IPS-NIHi7 (cell line): ENCODE results near the gene MYO16.
"Not testable (repeated sequence)": the region's sequence is repeated elsewhere in the genome, so short reads cannot be mapped to it uniquely, and the experiment has no call there.

ENCODE experiments used
- DNase-seq: peaks from one replicate; pipeline ENCODE4 v3.0.0; 2012; ENCODE audit warnings: mixed read lengths; ENCODE audit errors: extremely low spot score

MYO16 gene

DNA sequence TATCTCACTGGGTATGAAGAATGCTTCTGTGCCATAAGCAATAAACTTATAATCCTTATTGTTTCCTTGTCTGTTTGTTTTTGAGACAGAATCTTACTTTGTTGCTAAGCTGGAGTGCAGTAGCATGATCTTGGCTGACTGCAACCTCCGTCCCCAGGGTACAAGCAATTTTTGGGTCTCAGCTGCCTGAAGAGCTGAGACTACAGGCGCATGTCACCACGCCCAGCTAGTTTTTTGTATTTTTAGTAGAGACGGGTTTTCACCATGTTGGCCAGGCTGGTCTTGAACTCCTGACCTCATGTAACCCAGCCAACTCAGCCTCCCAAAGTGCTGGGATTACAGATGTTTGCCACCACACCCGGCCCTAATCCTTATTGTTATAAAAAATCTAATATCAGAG, 112.5 kb downstream of the MYO16 start:
- no peak for DNase-seq

DNA sequence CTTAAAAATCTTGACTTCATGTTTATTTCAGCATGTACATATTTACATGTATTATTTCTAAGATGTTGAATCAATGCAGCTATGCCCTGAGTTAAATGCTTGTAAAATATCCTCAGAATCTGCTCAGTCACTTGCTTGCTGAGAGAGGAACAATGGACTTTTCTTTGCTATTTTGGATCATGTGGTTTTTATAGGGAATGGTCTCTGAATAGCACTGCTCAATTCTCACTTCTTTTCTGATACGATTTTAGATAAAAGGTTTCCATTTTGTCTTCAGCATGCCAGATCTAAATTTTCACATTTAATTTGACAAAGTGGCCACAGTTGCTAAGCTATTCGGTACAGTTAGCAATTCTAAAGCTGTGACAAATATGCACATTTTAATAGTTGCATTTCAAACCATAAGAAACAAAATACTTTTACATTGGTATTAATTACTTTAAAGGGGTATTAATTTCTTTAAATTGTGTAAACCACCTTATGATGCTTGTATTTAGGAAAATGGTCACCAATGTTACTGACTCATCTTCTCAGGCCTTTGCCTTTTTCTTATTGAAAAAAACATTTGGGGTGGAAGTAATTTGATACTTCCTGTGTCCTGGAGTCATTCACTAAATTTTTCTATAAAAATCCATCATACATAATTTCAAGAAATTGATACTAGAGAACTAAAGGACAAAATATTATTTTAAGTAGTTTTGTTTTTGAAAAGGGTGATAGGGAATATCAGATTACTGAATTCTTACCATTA, 113.5 kb downstream of the MYO16 start:
- no peak for DNase-seq

DNA sequence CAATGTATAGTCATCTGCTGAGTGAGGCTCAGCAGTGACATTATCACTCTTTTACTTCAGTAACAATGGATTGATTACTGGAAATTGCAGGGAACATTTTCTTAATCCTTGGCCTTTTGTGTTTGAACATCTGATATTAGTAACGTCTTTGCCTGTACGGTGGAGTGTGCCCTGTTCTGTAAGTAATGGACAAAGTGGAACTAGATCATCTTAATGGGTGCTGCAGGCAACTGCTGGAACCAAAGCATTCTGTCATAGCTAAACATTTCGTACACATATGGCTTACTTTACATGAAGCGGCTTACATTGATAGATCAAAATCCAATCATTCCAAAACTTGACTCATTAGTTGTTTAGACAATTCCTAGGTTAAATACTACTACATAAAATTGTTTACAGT, 114.1 kb downstream of the MYO16 start:
- no peak for DNase-seq

DNA sequence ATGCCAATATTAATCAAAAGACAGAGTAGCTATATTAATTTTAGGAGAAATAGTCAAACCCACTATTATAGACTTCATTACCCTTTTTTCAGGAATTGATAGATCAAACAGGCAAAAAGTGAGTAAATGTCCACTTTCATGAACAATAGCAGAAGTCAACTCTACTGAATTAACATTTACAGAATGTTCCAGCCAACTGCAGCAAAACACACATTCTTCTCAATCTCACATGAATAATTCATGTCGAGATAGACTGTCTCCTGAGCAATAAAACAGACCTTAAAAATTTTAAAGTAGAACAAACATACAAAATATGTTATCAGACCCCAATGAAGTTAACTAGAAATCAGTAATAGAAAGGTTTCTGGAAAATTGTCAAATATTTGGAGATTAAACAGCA, 118.4 kb downstream of the MYO16 start:
- no peak for DNase-seq

DNA sequence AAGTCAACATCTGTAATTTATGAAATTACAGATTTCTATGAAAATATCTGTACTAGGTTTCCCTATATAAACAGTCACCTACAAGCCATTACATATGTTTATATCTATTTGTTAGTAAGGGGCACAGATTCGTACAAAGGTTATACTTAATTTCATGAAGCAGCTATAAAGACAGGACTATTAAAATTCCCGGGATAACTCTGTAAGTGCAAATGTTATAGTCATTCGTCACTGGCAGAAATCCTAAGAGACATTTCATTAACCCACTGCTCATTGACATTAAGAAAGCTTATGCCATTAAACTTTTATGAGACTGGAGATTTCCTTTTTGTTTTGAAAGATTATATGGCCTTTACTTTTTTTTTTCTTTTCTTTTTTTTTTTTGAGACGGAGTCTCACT, 122.9 kb downstream of the MYO16 start:
- DNase-seq = no peak

DNA sequence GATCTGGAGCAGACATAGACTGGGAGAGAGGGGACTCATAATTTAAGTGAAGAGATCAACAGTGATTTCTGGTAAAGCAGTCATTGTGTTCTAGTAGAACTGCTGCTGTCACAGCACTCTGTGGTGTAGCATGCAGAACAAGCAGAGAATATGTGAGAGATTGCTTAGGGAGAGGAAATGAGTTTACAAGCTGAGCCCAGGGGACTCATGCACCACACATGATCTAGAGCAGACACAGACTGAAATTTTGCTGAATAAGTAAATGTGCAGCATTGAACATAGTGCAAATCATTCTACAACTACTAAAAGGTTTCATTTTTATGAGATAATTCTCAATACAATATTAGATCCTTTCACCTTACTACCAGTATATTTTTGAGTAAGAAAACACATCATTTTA, 125.7 kb downstream of the MYO16 start:
- no peak for DNase-seq

DNA sequence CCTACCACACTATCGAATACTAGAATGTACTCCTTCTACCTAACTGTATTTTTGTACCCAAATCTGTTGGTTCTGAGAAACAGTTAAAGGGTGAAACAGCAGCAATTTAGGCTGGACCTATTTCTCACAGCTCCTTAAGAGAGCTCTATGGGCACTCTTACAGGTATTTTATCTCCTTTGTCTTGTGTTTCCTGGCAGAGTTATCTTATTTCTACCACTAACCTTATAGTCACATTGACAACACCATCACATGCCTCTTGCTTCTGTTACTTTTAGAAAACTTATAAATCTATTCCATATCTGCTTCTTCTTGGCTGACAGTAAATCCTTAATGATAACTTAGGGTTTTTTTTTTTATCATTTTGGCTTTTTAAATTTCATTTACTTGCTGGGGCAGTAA, 130.7 kb downstream of the MYO16 start:
- no peak for DNase-seq

DNA sequence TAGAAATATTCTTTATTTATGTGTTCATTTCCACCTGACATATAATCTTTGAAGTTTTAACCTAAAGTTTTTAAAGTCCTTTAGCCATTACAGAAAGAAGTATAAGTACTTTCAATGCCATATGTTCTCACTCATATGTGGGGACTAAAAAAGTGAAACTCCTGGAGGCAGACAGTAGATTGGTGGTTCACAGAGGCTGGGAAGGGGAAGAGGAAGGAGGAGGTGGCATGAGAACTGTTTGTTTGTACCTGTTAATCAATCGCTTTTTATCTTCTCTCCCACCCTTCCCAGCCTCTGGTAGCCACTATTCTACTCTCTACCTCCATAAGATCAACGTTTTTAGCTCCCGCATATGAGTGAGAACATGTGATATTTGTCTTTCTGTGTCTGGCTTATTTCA, 131.1 kb downstream of the MYO16 start:
- DNase-seq = no peak

DNA sequence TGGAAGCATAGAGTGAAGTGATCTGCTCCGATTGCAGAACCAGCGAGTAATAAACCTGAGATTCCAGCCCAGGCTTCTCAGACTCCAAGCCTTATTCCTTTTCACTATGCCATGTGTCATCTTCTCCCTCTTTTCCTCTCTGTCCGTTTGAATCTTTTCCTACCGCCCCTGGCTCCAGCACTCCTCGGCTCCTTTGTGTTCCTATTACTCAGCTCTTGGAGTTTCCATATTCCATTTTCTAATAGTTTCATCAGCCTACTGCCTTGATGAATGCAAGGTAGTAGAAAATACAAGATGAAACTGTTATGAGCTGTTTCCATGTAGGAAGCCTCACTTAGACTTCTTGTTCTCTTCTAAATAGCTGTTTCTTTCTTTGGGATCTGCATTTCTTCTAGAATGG, 138.6 kb downstream of the MYO16 start:
- no peak for DNase-seq

DNA sequence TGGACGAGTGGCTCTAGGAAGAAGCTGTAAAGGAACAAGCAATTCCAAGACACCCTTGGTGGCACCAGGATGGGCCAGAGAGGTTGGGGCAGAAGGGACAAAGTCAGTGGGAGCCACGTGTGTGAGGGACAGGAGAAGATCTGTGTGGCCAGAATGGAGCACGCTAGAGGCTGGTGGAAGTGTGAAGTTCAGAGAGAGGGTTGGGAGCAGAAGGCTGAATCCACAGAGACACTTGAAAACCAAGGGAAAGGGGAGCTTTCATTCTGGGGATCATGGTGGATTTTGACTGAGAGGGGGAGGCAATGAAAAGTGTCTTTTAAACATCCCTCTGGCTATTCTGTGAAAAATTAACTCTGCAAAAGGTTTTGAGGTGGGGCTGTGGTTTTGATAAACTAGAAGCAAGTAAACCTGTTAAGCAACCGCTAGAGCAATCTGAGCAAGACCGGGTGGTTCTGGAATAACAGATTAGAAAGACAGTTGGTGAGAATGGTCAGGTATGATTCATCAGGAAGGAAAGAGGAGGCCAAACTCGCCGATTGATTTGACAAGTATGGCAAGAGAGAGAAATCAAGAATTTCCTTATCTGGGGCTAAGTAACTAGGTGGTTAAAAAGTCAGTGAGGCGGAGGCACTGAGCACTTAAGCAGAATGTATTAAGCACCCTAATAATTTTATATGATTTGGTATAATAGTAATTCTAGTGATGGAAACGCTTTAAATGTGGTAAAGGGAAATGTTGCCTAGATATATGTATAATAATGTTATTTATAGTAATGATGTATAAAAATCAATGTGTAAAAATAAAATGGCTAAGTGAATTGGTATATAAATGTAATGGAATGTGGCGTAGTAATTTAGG, 140.0 kb downstream of the MYO16 start:
- no peak for DNase-seq

DNA sequence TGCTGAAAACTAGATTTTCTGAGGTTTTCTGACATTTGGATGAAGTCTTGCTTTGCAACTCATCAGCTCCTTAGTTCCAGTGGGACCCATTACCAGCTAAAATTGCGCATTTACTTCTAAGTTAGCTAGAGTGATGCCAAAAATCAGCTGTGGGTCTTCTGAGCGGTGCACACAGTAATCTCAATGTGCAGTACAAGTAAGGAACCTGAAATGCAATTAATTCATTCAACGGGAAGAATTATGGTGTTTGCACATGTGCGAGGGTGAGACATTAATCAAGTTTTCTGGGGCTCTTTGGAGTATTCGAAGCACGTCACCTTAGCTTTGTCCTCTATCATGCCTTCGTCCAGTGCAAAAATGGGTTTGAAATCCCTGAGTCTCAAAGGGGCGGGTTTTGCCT, 146.2 kb downstream of the MYO16 start:
- no peak for DNase-seq

DNA sequence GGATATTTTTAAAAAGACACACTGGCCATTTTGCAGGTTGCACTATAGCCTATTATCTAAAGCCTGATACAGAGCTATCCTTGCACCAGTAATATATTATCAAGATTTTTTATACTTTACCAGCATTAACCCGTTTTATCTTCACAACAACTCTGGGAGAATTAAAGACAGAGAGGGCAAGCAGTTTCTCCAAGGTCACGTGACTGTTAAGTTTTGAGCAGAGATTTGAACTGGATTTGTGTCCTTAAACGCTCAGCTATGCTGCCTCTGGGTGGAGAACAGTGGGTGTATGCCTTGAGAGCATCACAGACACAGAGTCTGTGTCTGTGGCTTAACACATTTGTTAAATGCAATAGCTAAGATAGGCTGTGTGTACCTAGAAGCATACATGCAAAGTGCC, 147.2 kb downstream of the MYO16 start:
- DNase-seq = no peak

DNA sequence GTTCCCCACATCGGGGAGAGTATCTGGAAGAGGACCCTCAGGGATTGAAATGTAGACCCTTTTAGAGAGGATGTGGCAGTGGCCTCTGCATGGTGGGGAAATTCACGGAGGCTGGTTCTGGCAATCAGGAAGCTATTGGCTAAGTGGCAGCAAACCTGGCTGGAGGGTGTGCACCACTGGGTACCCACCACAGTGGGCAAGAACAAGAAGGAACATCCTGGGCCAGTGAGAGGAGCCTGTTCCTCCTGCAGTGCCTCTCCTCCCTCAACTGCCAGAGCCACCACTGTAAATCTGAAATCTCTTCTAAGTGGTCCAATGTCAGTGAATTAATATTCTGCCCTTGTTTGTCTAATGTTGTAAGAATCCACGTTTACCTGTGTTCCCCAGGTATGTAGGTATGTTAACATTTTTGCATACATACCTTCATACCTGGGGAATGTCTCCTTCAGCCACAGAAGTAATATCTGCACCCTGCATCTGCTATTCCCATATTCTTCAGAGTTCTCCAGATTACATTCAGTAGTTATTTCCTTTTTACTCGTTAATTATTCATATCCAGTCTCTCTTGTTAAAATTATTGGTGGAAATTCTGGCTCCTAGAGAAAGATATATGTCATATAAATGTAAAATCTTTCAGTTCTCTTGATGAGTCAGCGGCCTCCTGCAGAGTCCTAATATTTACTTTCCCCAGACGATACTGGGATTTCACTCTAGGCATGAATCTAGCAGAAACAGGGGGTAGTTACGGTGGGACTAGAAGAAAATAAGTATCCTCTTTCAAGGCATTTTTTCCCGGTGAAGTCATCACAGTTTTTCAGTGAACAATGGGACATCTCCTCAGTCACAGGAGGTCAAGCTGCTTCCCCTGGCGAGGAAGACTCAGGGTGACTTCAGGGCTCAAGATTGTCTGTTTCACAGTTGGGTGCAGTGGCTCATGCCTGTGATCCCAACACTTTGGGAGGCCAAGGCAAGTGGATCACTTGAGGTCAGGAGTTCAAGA, 148.3 kb downstream of the MYO16 start:
- peak; percentile 45 for DNase-seq

DNA sequence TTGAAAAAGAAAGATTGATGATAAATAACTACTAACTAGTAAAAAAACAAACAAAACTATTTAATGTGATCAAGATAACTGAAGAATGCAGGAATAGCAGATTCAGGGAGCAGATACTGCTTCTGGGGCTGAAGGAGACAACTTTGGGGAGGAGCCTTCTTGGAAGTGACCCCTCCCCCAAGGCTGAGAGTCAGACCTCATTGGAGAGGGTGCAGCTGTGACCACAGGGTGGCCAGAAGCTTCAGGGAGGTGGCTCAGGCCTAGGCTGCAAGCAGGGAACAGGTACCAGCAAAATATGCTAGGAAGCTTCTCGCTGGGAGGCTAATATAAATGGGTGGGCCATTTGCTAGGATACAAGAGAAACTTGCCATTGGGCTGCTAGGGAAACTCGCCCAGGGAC, 149.9 kb downstream of the MYO16 start:
- DNase-seq = peak; percentile 20

DNA sequence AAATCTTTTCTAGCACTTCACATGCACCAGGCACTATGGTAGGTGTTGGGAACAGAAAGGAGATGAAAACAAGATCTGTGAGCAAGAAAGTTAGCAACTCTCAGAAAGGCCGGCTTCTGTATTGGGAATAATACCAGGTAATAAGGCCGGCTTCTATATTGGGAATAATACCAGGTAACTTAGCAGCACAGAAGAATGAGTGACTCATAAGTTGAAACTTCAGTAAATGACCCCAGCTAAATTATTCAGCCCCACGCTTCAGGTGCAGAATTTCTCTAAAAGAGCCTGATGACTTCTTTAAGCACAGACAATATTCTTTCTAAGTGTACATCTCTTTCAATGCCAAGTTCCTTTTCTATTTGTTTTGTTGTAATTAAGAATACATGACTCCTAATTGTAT, 151.3 kb downstream of the MYO16 start:
- no peak for DNase-seq

DNA sequence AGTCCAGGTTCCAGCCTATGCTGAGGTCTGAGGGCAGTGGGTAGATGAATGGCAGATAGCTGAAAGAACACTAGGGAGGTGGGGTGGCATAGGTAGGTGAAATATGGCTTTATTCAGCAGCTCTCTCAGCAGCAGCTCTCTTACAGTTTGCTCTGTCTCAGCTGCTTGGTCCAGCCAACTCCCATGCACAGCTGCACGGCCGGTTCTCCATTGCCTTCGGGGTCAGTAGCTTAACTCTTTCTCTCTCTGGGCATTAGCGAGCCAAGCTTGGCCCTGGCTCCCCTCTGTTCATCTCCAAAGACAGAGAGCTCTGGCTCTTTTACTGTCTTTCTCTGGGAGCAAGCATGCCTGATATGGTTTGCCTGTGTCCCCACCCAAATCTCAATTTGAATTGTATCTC, 151.9 kb downstream of the MYO16 start:
- no peak for DNase-seq

DNA sequence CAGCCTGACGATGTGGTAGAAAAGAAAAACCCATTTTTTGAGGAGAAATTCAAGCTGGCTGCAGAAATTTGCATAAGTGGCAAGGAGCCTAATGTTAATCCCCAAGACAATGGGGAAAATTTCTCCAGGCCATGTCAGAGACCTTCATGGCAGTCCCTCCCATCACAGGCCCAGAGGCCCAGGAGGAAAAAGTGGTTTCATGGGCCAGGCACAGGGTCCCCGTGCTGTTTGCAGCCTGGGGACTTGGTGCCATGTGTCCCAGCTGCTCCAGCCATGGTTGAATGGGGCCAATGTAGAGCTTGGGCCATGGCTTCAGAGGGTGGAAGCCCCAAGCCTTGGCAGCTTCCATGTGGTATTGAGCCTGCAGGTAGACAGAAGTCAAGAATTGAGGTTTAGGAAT, 153.1 kb downstream of the MYO16 start:
- not testable (repeated sequence) for DNase-seq

DNA sequence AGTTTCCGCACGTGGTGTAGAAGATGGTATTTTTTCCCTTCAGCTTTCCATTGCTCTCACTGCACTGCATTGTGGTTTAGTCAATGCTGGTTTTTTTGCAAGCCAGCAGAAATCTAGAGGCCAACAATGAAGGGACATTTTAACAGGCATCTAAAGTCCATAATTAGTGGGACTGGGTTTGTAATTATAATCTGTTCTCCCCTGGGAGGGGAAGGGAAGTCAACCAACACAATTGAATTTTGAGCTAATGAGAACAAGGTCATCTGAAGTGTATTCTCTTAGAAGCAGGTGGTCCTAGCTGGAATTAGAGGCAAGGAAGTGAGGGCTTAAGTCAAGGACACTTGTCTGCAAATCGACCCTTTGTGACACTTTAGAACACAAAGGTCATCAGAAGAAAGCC, 156.4 kb downstream of the MYO16 start:
- DNase-seq = no peak

DNA sequence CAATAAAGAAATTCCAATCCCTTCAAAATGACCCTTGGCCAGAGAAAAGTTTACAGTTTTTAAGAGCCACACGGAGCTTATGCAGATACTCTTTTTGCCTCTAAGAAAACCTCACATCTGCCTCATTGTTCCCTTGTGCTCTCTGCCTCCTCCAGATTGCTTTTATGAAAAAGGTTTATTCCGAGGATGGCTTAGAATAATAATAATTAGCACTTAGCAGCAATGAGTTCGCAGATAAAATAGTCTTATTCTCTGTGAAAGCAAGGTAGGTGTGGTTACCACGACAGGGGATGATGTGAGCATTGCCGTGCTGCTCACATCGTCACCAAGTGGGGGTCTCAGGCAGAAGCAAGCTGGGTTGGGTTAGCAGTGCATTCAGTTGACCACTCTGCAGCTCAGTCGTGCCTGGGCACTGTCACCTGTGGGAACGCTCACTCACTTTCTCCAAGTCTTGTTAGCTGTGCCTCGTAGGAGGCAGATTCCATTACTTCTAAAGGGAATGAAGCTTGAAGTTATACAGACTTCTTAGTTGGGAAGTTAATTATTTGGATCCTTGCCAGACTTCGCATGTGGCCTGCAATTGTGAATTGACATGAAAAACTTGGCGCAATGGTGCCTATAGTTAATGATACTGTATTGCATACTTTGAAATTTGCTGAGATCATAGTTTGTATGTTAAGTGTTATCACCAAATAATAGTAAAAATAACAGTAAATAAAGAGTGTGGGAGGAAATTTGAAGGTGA, 157.2 kb downstream of the MYO16 start:
- DNase-seq = no peak

DNA sequence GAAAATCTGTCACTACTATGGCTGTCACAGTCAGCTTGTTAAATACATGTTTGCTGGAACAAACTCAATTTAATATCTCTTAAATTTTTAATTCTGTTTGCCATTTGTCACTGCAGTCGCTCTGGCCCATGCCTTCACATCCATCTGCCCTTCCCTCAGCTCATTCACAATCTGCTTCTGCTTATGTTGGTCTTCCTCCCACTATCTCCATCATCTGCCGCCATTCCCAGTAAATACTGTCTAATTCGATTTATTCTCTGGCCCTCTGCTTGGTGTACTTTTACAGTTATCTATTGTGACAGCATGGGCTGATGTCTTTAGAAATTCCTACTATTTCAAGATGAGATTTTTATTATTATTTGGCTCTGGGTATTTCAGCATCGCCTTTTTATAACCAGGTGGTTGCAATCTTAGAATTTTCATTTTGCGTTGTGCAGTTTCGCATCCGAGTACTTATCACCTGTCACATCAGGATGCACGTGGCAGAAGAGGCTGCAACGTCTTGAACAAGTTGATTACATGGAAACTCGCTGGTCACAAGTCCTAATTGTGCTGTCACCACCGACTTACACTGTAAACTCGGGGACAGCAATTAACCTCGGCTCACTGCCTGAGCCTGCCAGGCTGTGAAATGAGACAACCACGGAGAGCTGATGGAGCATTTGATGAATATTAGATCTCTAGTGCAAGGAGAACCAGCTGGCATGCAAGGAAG, 158.4 kb downstream of the MYO16 start:
- no peak for DNase-seq

DNA sequence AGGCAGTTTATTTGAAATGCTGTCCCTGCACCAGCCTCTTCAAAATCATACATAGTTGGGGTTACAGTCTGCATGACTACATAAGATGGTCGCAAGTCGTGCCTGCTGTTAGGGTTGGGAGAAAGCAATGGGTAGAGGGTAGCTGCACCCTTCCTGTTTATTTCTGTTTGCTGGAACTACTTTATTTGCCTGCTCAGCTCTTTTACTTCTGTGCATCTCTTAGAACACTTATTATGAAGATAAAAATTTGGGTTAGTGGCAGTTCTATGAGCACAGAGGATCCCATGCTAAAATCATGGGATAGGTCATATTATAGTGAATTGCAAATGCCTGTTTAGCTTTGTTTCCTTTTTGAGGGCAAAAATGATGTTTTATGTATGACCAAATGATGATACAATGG, 160.1 kb downstream of the MYO16 start:
- DNase-seq = no peak
